Kidney epithelial cell (primary cell): Measurements from ENCODE around the gene TTPAL. TPM values are rescaled to one million over a fixed set of nuclear protein-coding genes. Genes with fewer than 3 reads are reported as not detected.

Source experiments
- DNase-seq: peaks from one replicate; pipeline ENCODE4 v3.0.0-alpha.2; 2010; ENCODE audit warnings: low read depth
- H3K27me3 ChIP-seq: 2 replicates; pipeline ENCODE4 v1.6.0; 2011; ENCODE audit warnings: low read length; ENCODE audit not compliant: control insufficient read depth, insufficient read depth
- H3K36me3 ChIP-seq: 2 replicates; pipeline ENCODE4 v1.5.1; 2011; ENCODE audit warnings: low read length; ENCODE audit not compliant: control insufficient read depth, insufficient read depth
- H3K4me3 ChIP-seq: 2 replicates; pipeline ENCODE4 v1.5.1; 2011; ENCODE audit warnings: low read depth, mild to moderate bottlenecking, control low read depth, low read length
- CTCF ChIP-seq: IDR thresholded peaks from 2 replicates; pipeline ENCODE4 v1.5.1; 2011; ENCODE audit warnings: mild to moderate bottlenecking, moderate library complexity, low read length, control low read depth, inconsistent platforms; ENCODE audit not compliant: insufficient read depth, poor library complexity, severe bottlenecking
- total RNA-seq: library from RNA; depleted of rRNA; stranded (reverse); fragments of >200 nt; gene quantifications from 2 replicates; pipeline ENCODE4 v1.2.3, GENCODE V29; 2015

Gene TTPAL
- total RNA-seq, 1 donor from 2014 or later, result 15.4 TPM

GRCh38 chr20:44461803-44462174 is 13.9 kb upstream of the TTPAL start:
- DNase-seq, result no peak
- Histone ChIP-seq H3K4me3 (no peak overlapping the region), H3K27me3 (no peaks in the 10 kb centered on the region), H3K36me3 (no peaks in the 10 kb centered on the region)
- TF ChIP-seq CTCF, result no peak

DNA sequence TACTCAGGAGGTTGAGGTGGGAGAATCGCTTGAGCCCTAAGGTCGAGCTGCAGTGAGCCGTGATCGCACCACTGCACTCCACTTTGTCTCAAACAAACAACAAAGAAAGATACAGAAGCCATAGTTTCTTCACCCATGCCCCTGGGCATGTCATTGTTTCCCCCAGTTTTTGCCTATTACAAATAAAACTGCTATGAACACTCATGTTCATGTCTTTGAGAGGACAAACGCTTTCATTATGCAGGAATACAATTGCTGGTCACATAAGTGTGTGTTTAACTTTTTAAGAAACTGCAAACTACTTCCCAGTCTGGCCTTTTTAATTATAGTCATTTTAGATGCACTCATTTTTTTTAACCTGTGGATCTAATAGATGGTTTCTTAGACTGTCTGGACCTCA is 12.2 kb upstream of the TTPAL start:
- H3K4me3 ChIP-seq, result no peak overlapping the region
- no peak for TF ChIP-seq CTCF
- no peaks in the 10 kb centered on the region for H3K36me3 ChIP-seq
- DNase-seq, result no peak
- H3K27me3 ChIP-seq, result no peaks in the 10 kb centered on the region

- Histone ChIP-seq H3K4me3 (no peak overlapping the region), H3K36me3 (no peaks in the 10 kb centered on the region), H3K27me3 (no peaks in the 10 kb centered on the region)
- DNase-seq, result no peak
- no peak for TF ChIP-seq CTCF
These were observed 11.2 kb upstream of the TTPAL start for GRCh38 chr20:44464514-44464913.

- Histone ChIP-seq H3K36me3 (no peaks in the 10 kb centered on the region), H3K27me3 (no peaks in the 10 kb centered on the region), H3K4me3 (no peak overlapping the region)
- no peak for TF ChIP-seq CTCF
- DNase-seq, result no peak
These were observed 10.6 kb upstream of the TTPAL start for GRCh38 chr20:44465001-44465560.

GRCh38 chr20:44467289-44467883 is 8.3 kb upstream of the TTPAL start:
- no peak for TF ChIP-seq CTCF
- no peaks in the 10 kb centered on the region for H3K27me3 ChIP-seq
- H3K4me3 ChIP-seq, result no peak overlapping the region
- DNase-seq, result no peak
- no peaks in the 10 kb centered on the region for H3K36me3 ChIP-seq
